Suprapubic skin (tissue), 4 donors: ENCODE results near the gene CTU1. TPM values are rescaled to one million over a fixed set of nuclear protein-coding genes. Genes with fewer than 3 reads are reported as not detected.
A peak's percentile ranks its signal among the peaks of the same experiment; 100 is the strongest.

Experiments used
- DNase-seq, 2 donors: peaks; one replicate each; pipeline ENCODE4 v3.0.0-alpha.2; 2019; ENCODE audit warnings: low spot score in 2 of 2
- H3K27ac ChIP-seq: fragments of 200-600 bp; sonication (generic); one replicate; pipeline ENCODE4 v1.5.1; 2019
- H3K27me3 ChIP-seq: fragments of 200-600 bp; sonication (generic); one replicate; pipeline ENCODE4 v1.5.1; 2019
- H3K36me3 ChIP-seq: fragments of 200-600 bp; sonication (generic); one replicate; pipeline ENCODE4 v1.5.1; 2019
- H3K4me1 ChIP-seq: fragments of 200-600 bp; sonication (generic); one replicate; pipeline ENCODE4 v1.5.1; 2019
- H3K4me3 ChIP-seq: fragments of 200-600 bp; sonication (generic); one replicate; pipeline ENCODE4 v1.5.1; 2019; ENCODE audit warnings: mild to moderate bottlenecking
- H3K9me3 ChIP-seq: fragments of 200-600 bp; sonication (generic); one replicate; pipeline ENCODE4 v1.5.1; 2019
- CTCF ChIP-seq, 2 donors: fragments of 200-600 bp in 1 of 2; fragments of 450-650 bp in 1 of 2; sonication (generic) in 1 of 2; IDR thresholded peaks; one replicate each; pipeline ENCODE4 v1.5.1; 2016 to 2019; ENCODE audit warnings: antibody characterized with exemption in 2 of 2, mild to moderate bottlenecking in 1 of 2, moderate library complexity in 1 of 2
- EP300 ChIP-seq: sonication (generic); formaldehyde crosslinking; IDR thresholded peaks from one replicate; pipeline ENCODE4 v1.6.1; 2017; ENCODE audit warnings: antibody characterized with exemption
- POLR2A ChIP-seq, 2 donors: fragments of 450-650 bp; IDR thresholded peaks; one replicate each; pipeline ENCODE4 v1.6.1; 2017; ENCODE audit warnings: antibody characterized with exemption in 2 of 2, mild to moderate bottlenecking in 2 of 2, moderate library complexity in 2 of 2
- POLR2AphosphoS5 ChIP-seq, 3 donors: sonication (generic); formaldehyde crosslinking; IDR thresholded peaks; one replicate each; pipeline ENCODE4 v1.6.1; 2017; ENCODE audit warnings: antibody characterized with exemption in 3 of 3
- WGBS: methylation state at CpG from one replicate; pipeline ENCODE4 v1.1.5; 2018; 5-methylcytosine and 5-hydroxymethylcytosine counted together
- total RNA-seq, 4 donors: library from RNA; depleted of rRNA; stranded (reverse); fragments of >200 nt; gene quantifications; one replicate each; pipeline ENCODE4 v1.1.0, GENCODE V29; 2016

Gene CTU1
- total RNA-seq, 4 donors from 2014 or later: 7.7 to 14.6 (median 12.9) TPM

GRCh38 chr19:51082611-51083010 lies 25.6 kb downstream of the CTU1 start, which contains the start of gene KLK14:
Gene KLK14, minus strand, starts transcription at chr19:51082887. Its CDS starts 273 bp downstream, at chr19:51082614.
- H3K9me3 ChIP-seq: no peaks in the 10 kb centered on the region
- peak in 1 of 2 donors; percentile 46 for DNase-seq
- H3K27me3 ChIP-seq: peaks cover 4% of the 10 kb centered on the region

GRCh38 chr19:51081476-51081875 lies 26.7 kb downstream of the CTU1 start:
- no peak for TF ChIP-seq POLR2A (IDR thresholded peaks at IDR 0.05)
- TF ChIP-seq CTCF (IDR thresholded peaks at IDR 0.05): no peak
- no peak for TF ChIP-seq POLR2AphosphoS5 (IDR thresholded peaks at IDR 0.05)
- TF ChIP-seq EP300: no peak

More at GRCh38 chr19:51082611-51083010, 25.6 kb downstream of the CTU1 start, which contains the start of gene KLK14:
- H3K27ac ChIP-seq: no peak within 1 kb of the TSS
- H3K4me1 ChIP-seq: peaks cover 7% of the 10 kb centered on the region
- 25% methylated on average over 7 of the region's 7 CpGs for WGBS
- no peak for TF ChIP-seq EP300
- TF ChIP-seq POLR2A (IDR thresholded peaks at IDR 0.05): no peak
- no peak within 1 kb of the TSS for H3K4me3 ChIP-seq
- H3K36me3 ChIP-seq: no peaks in the 10 kb centered on the region

GRCh38 chr19:51079481-51080110 lies 28.6 kb downstream of the CTU1 start:
- Histone ChIP-seq H3K36me3 (no peaks in the 10 kb centered on the region), H3K27me3 (peaks cover 4% of the 10 kb centered on the region), H3K4me3 (no peak overlapping the region), H3K4me1 (peaks cover 16% of the 10 kb centered on the region), H3K27ac (no peak overlapping the region), H3K9me3 (no peaks in the 10 kb centered on the region)
- TF ChIP-seq POLR2A (IDR thresholded peaks at IDR 0.05): no peak
- no peak for TF ChIP-seq POLR2AphosphoS5 (IDR thresholded peaks at IDR 0.05)
- no peak for TF ChIP-seq CTCF (IDR thresholded peaks at IDR 0.05)
- no peak for TF ChIP-seq EP300
- WGBS: 45% methylated on average over 11 of the region's 27 CpGs
- DNase-seq: peak in 1 of 2 donors; percentile 67

More at GRCh38 chr19:51081476-51081875, 26.7 kb downstream of the CTU1 start:
- Histone ChIP-seq H3K4me1 (peaks cover 7% of the 10 kb centered on the region), H3K36me3 (no peaks in the 10 kb centered on the region), H3K27ac (no peak overlapping the region), H3K27me3 (peaks cover 4% of the 10 kb centered on the region), H3K9me3 (no peaks in the 10 kb centered on the region), H3K4me3 (no peak overlapping the region)
- DNase-seq: peak in 1 of 2 donors; percentile 40
- 89% methylated on average over 9 of the region's 14 CpGs for WGBS

GRCh38 chr19:51078731-51079130 lies 29.5 kb downstream of the CTU1 start:
- Histone ChIP-seq H3K27ac (no peak overlapping the region), H3K4me3 (no peak overlapping the region), H3K36me3 (no peaks in the 10 kb centered on the region), H3K27me3 (peaks cover 4% of the 10 kb centered on the region), H3K9me3 (no peaks in the 10 kb centered on the region), H3K4me1 (peaks cover 16% of the 10 kb centered on the region)
- DNase-seq: peak in 1 of 2 donors; percentile 56
- TF ChIP-seq CTCF (IDR thresholded peaks at IDR 0.05): no peak
- TF ChIP-seq POLR2AphosphoS5 (IDR thresholded peaks at IDR 0.05): no peak
- no peak for TF ChIP-seq POLR2A (IDR thresholded peaks at IDR 0.05)
- TF ChIP-seq EP300: no peak
- 56% methylated on average over 5 of the region's 6 CpGs for WGBS

GRCh38 chr19:51078104-51078503 lies 30.1 kb downstream of the CTU1 start:
- peak in 1 of 2 donors; percentile 50 for DNase-seq

More at GRCh38 chr19:51078104-51078503, 30.1 kb downstream of the CTU1 start:
- no peaks in the 10 kb centered on the region for H3K36me3 ChIP-seq
- no peaks in the 10 kb centered on the region for H3K9me3 ChIP-seq
- peaks cover 16% of the 10 kb centered on the region for H3K4me1 ChIP-seq
- H3K4me3 ChIP-seq: no peak overlapping the region
- 82% methylated on average over 6 of the region's 6 CpGs for WGBS
- TF ChIP-seq POLR2AphosphoS5 (IDR thresholded peaks at IDR 0.05) (no peak), POLR2A (IDR thresholded peaks at IDR 0.05) (no peak), EP300 (no peak), CTCF (IDR thresholded peaks at IDR 0.05) (no peak)
- no peak overlapping the region for H3K27ac ChIP-seq
- peaks cover 4% of the 10 kb centered on the region for H3K27me3 ChIP-seq
